NT2/D1 (cell line): ENCODE results near the gene ATP8B4.

ENCODE experiments used
- DNase-seq: peaks from one replicate; pipeline ENCODE4 v3.0.0-alpha.2; 2011; ENCODE audit warnings: low read depth, low spot score
- H3K27me3 ChIP-seq: 2 replicates; pipeline ENCODE4 v1.6.0; 2011; ENCODE audit warnings: mild to moderate bottlenecking; ENCODE audit not compliant: insufficient read length, insufficient read depth
- H3K36me3 ChIP-seq: 2 replicates; pipeline ENCODE4 v1.6.1; 2011; ENCODE audit warnings: mild to moderate bottlenecking, low read length, mixed read lengths; ENCODE audit not compliant: insufficient read depth, insufficient read length
- H3K4me1 ChIP-seq: 2 replicates; pipeline ENCODE4 v1.5.1; 2011; ENCODE audit not compliant: insufficient read depth, insufficient read length
- H3K4me3 ChIP-seq: 2 replicates; pipeline ENCODE4 v1.5.1; 2011; ENCODE audit warnings: low read depth; ENCODE audit not compliant: insufficient read length
- H3K9ac ChIP-seq: 2 replicates; pipeline ENCODE4 v1.6.0; 2011; ENCODE audit warnings: low read depth; ENCODE audit not compliant: insufficient read length
- H3K9me3 ChIP-seq: 2 replicates; pipeline ENCODE4 v1.5.1; 2011; ENCODE audit warnings: mild to moderate bottlenecking, low read length; ENCODE audit not compliant: insufficient read depth
- SUZ12 ChIP-seq: IDR thresholded peaks from 2 replicates; pipeline ENCODE4 v1.6.1; 2011; ENCODE audit not compliant: insufficient read length, insufficient read depth; ENCODE audit errors: extremely low read depth
- YY1 ChIP-seq: IDR thresholded peaks from 2 replicates; pipeline ENCODE4 v1.6.1; 2011; ENCODE audit not compliant: insufficient read length, insufficient read depth
- ZNF274 ChIP-seq: IDR thresholded peaks from 2 replicates; pipeline ENCODE4 v1.6.1; 2011; ENCODE audit warnings: mild to moderate bottlenecking, low read depth, low read length

ATP8B4 gene

DNA sequence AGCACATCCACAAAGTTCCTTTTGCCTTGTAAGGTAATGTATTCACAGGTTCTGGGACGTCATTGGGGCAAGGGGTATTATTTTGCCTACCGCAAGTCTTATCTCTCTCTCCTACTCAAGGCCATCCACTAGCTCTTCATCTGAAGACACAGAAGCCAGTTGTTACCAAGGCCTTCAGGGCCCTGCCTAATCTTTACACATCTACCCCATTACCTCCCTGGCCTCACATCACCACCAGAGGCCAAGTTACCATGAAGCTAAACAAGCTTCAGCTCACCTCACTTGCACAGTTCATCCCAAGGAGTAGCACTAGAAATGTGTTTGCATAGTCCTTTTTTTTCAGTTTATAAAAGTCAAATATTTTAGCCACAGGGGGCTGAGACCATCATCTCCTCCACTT is 34.1 kb downstream of the ATP8B4 start:
- TF ChIP-seq SUZ12 (no peak), YY1 (no peak), ZNF274 (no peak)
- no peak for DNase-seq
- H3K9me3 ChIP-seq: no peaks in the 10 kb centered on the region
- no peaks in the 10 kb centered on the region for H3K4me1 ChIP-seq
- no peaks in the 10 kb centered on the region for H3K36me3 ChIP-seq
- no peak overlapping the region for H3K9ac ChIP-seq
- H3K27me3 ChIP-seq: no peaks in the 10 kb centered on the region
- H3K4me3 ChIP-seq: no peak overlapping the region

DNA sequence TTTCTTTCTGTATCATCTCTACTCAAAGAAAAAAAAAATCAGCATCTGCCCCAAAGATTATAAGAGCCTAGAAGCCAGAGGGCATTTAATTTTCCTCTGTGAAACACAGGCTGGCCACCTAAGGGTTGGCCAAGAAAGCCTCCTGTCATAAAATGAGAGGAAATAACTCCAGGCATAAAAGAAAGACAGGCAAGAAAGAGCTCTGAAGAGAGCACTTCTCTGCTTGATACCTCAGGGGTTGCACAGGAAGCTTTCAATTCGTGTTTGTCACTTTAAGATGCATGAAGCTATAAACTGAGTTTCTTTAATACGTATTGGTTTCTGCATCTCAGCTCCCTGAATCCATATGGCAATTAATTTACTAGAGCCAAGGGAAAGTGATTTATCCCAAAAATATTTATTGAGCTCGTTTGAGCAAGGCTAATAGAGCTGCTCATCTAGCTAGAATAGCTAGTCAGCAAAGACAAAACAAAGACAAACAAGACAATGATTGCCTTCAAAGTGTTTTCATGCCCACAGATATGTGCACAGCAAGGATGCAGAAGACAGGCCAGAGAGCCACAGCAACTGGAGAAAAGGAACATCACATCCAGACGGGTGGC is 35.5 kb downstream of the ATP8B4 start:
- DNase-seq: no peak
- TF ChIP-seq ZNF274 (no peak), YY1 (no peak), SUZ12 (no peak)
- no peaks in the 10 kb centered on the region for H3K36me3 ChIP-seq
- H3K9ac ChIP-seq: no peak overlapping the region
- H3K27me3 ChIP-seq: no peaks in the 10 kb centered on the region
- H3K4me3 ChIP-seq: no peak overlapping the region
- H3K4me1 ChIP-seq: no peaks in the 10 kb centered on the region
- no peaks in the 10 kb centered on the region for H3K9me3 ChIP-seq

GRCh38 chr15:50082066-50082465 is 37.0 kb downstream of the ATP8B4 start:
- TF ChIP-seq ZNF274 (no peak), YY1 (no peak), SUZ12 (no peak)
- Histone ChIP-seq H3K9me3 (no peaks in the 10 kb centered on the region), H3K9ac (no peak overlapping the region), H3K4me1 (no peaks in the 10 kb centered on the region), H3K4me3 (no peak overlapping the region), H3K36me3 (no peaks in the 10 kb centered on the region), H3K27me3 (no peaks in the 10 kb centered on the region)
- no peak for DNase-seq

- no peak for TF ChIP-seq YY1
- TF ChIP-seq ZNF274: no peak
- TF ChIP-seq SUZ12: no peak
Measured at GRCh38 chr15:50077651-50078050, 41.4 kb downstream of the ATP8B4 start.

DNA sequence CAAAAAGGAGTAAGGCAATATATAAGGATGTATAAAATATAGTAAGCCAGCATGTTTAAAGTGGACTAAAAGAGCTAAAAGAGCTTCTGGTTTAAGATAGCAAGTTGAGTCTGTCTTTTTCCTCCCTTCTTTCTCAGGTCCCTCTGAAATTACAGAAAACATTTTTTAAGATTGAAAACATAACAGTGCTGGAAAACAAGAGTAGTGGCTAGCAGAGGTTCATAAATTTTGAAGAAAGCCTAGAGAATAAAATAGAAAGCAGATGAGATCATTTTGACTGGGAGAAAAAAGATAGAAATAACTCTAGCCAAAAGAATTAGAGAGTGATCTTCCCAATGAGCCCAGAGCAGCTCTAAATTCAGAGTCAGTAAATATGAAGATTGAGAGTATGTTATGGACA is 41.9 kb downstream of the ATP8B4 start:
- no peak overlapping the region for H3K9ac ChIP-seq
- H3K4me3 ChIP-seq: no peak overlapping the region
- H3K36me3 ChIP-seq: no peaks in the 10 kb centered on the region
- H3K27me3 ChIP-seq: no peaks in the 10 kb centered on the region
- no peak for DNase-seq
- H3K9me3 ChIP-seq: no peaks in the 10 kb centered on the region
- TF ChIP-seq ZNF274 (no peak), YY1 (no peak), SUZ12 (no peak)
- no peaks in the 10 kb centered on the region for H3K4me1 ChIP-seq

More at GRCh38 chr15:50077651-50078050, 41.4 kb downstream of the ATP8B4 start:
- no peak overlapping the region for H3K9ac ChIP-seq
- H3K4me1 ChIP-seq: no peaks in the 10 kb centered on the region
- no peaks in the 10 kb centered on the region for H3K27me3 ChIP-seq
- DNase-seq: no peak
- no peaks in the 10 kb centered on the region for H3K9me3 ChIP-seq
- no peak overlapping the region for H3K4me3 ChIP-seq
- no peaks in the 10 kb centered on the region for H3K36me3 ChIP-seq

DNA sequence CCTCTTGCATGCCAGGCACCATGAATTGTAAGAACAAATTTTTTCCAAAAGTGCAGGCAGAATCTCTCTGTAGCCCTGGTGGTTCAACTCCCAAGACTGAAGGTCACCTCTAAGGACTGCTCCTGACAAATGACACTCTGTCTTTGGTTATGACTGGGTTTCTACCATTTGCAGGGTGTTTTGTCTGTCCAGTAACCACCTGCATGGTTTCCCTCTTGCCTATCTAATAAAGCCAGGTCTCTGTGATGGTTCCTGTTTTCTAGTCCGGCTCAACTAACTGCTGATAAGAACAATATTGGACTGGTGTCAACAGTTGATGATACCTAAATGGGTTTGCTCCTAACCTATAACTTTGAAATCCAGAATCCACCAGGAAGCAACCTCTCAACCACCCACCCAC is 43.7 kb downstream of the ATP8B4 start:
- TF ChIP-seq SUZ12 (no peak), YY1 (no peak), ZNF274 (no peak)
- H3K27me3 ChIP-seq: no peaks in the 10 kb centered on the region
- H3K9me3 ChIP-seq: no peaks in the 10 kb centered on the region
- no peaks in the 10 kb centered on the region for H3K4me1 ChIP-seq
- no peaks in the 10 kb centered on the region for H3K36me3 ChIP-seq
- no peak overlapping the region for H3K9ac ChIP-seq
- no peak overlapping the region for H3K4me3 ChIP-seq
- no peak for DNase-seq

- H3K4me1 ChIP-seq: no peaks in the 10 kb centered on the region
- H3K27me3 ChIP-seq: no peaks in the 10 kb centered on the region
- no peak overlapping the region for H3K9ac ChIP-seq
- TF ChIP-seq SUZ12 (no peak), ZNF274 (no peak), YY1 (no peak)
- no peak for DNase-seq
- H3K36me3 ChIP-seq: no peaks in the 10 kb centered on the region
- H3K4me3 ChIP-seq: no peak overlapping the region
- no peaks in the 10 kb centered on the region for H3K9me3 ChIP-seq
Measured at GRCh38 chr15:50071551-50072258, 47.3 kb downstream of the ATP8B4 start.
